ENCODE data around the gene MYRFL.
A peak's percentile ranks its signal among the peaks of the same experiment; 100 is the strongest.

MYRFL gene

GRCh38 chr12:69932676-69933552 is 107.9 kb downstream of the MYRFL start:
- no peak for DNase-seq (ENCODE audit: low spot score)

GRCh38 chr12:69934011-69934410 is 109.0 kb downstream of the MYRFL start:
- no peak for DNase-seq (ENCODE audit: low spot score)

GRCh38 chr12:69935651-69936100 is 110.6 kb downstream of the MYRFL start:
- no peak for DNase-seq (ENCODE audit: low spot score)

- DNase-seq (ENCODE audit: low spot score), result no peak
These were observed 111.2 kb downstream of the MYRFL start for GRCh38 chr12:69936214-69936731.

GRCh38 chr12:69936766-69937165 is 111.7 kb downstream of the MYRFL start:
- no peak for DNase-seq (ENCODE audit: low spot score)

- no peak for DNase-seq (ENCODE audit: low spot score)
These were observed 122.1 kb downstream of the MYRFL start for GRCh38 chr12:69947123-69947522.

GRCh38 chr12:69947897-69948296 is 122.9 kb downstream of the MYRFL start:
- DNase-seq (ENCODE audit: low spot score), result no peak

- DNase-seq (ENCODE audit: low spot score), result no peak
These were observed 123.8 kb downstream of the MYRFL start for GRCh38 chr12:69948851-69949250.

GRCh38 chr12:69949311-69950002 is 124.4 kb downstream of the MYRFL start:
- DNase-seq (ENCODE audit: low spot score), result no peak

- no peak for DNase-seq (ENCODE audit: low spot score)
These were observed 126.1 kb downstream of the MYRFL start for GRCh38 chr12:69951108-69951507.

GRCh38 chr12:69952890-69953289 is 127.9 kb downstream of the MYRFL start:
- DNase-seq (ENCODE audit: low spot score), result no peak

GRCh38 chr12:69961246-69961645 is 136.2 kb downstream of the MYRFL start:
- DNase-seq (ENCODE audit: low spot score), result no peak

- DNase-seq (ENCODE audit: low spot score), result no peak
These were observed 141.4 kb downstream of the MYRFL start for GRCh38 chr12:69966409-69966808.

GRCh38 chr12:69966839-69967238 is 141.8 kb downstream of the MYRFL start:
- DNase-seq (ENCODE audit: low spot score), result no peak

- no peak for DNase-seq (ENCODE audit: low spot score)
These were observed 144.0 kb downstream of the MYRFL start for GRCh38 chr12:69969011-69969410.

GRCh38 chr12:69972136-69972535 is 147.1 kb downstream of the MYRFL start:
- DNase-seq (ENCODE audit: low spot score), result no peak

- DNase-seq (ENCODE audit: low spot score), result no peak
These were observed 153.0 kb downstream of the MYRFL start for GRCh38 chr12:69978020-69978419.

GRCh38 chr12:69981881-69982475 is 157.0 kb downstream of the MYRFL start:
- no peak for DNase-seq (ENCODE audit: low spot score)

- DNase-seq (ENCODE audit: low spot score), result no peak
These were observed 159.2 kb downstream of the MYRFL start for GRCh38 chr12:69984241-69984640.

GRCh38 chr12:69985656-69986055 is 160.6 kb downstream of the MYRFL start:
- no peak for DNase-seq (ENCODE audit: low spot score)

GRCh38 chr12:69986114-69986513 is 161.1 kb downstream of the MYRFL start:
- DNase-seq (ENCODE audit: low spot score), result no peak

- peak; percentile 53 for DNase-seq (ENCODE audit: low spot score)
These were observed 162.6 kb downstream of the MYRFL start for GRCh38 chr12:69987579-69988091.

All from AG08396 (cell line).